OCI-LY7 (cell line): ENCODE results near the gene CHGA. TPM values are rescaled to one million over a fixed set of nuclear protein-coding genes. Genes with fewer than 3 reads are reported as not detected.

Experiments
- BruUV-seq: library from RNA; stranded (reverse); fragments of 400-500 nt; replicated peaks from 2 replicates; lab custom pipeline; 2021; lab: Mats Ljungman, UMichigan
- CTCF ChIA-PET: fragments of 300-600 bp; sonication (Branson Sonifier 250); formaldehyde crosslinking; loops from one replicate; lab custom pipeline; 2022; ENCODE audit warnings: antibody characterized with exemption; ENCODE audit not compliant: unreplicated experiment; lab: Charles Lee
- POLR2A ChIA-PET: fragments of 300-600 bp; sonication (Branson Sonifier 250); formaldehyde crosslinking; loops from one replicate; lab custom pipeline; 2022; ENCODE audit warnings: antibody characterized with exemption; lab: Charles Lee
- DNase-seq: peaks from one replicate; pipeline ENCODE4 v3.0.0-alpha.2; 2015; ENCODE audit warnings: low spot score
- H2AFZ ChIP-seq: fragments of 200-600 bp; sonication (generic), shearing (Covaris generic); 2 replicates; pipeline ENCODE4 v1.6.1; 2014; ENCODE audit warnings: mild to moderate bottlenecking, antibody characterized with exemption, low read length, moderate library complexity
- H3K27ac ChIP-seq: fragments of 200-600 bp; sonication (generic); 2 replicates; pipeline ENCODE4 v1.5.1; 2014; ENCODE audit warnings: mixed run types, low read depth, mild to moderate bottlenecking, moderate library complexity, low read length, inconsistent platforms; ENCODE audit not compliant: poor library complexity, severe bottlenecking
- H3K36me3 ChIP-seq: fragments of 200-600 bp; sonication (generic); 2 replicates; pipeline ENCODE4 v1.6.1; 2014; ENCODE audit warnings: mild to moderate bottlenecking, antibody characterized with exemption, low read length, moderate library complexity, mixed read lengths; ENCODE audit not compliant: insufficient read depth
- H3K4me1 ChIP-seq: fragments of 200-600 bp; sonication (generic); 2 replicates; pipeline ENCODE4 v1.5.1; 2014; ENCODE audit warnings: mild to moderate bottlenecking, low read length; ENCODE audit not compliant: insufficient read depth, poor library complexity, severe bottlenecking
- H3K4me2 ChIP-seq: fragments of 200-600 bp; sonication (generic); 2 replicates; pipeline ENCODE4 v1.6.1; 2014; ENCODE audit warnings: mild to moderate bottlenecking, low read length
- H3K4me3 ChIP-seq: fragments of 200-600 bp; sonication (generic); 2 replicates; pipeline ENCODE4 v1.5.1; 2014; ENCODE audit warnings: mild to moderate bottlenecking, low read depth, low read length; ENCODE audit not compliant: poor library complexity, severe bottlenecking
- H3K79me2 ChIP-seq: fragments of 200-600 bp; sonication (generic); 2 replicates; pipeline ENCODE4 v1.6.1; 2016; ENCODE audit warnings: low read depth, mild to moderate bottlenecking, low read length, moderate library complexity, mixed read lengths; ENCODE audit not compliant: insufficient read depth
- H3K9me2 ChIP-seq: fragments of 200-600 bp; sonication (generic); 2 replicates; pipeline ENCODE4 v1.6.1; 2016; ENCODE audit warnings: mild to moderate bottlenecking, low read length, mixed read lengths; ENCODE audit not compliant: insufficient read depth
- H3K9me3 ChIP-seq: fragments of 200-600 bp; sonication (generic); 2 replicates; pipeline ENCODE4 v1.6.1; 2014; ENCODE audit warnings: mild to moderate bottlenecking, mixed run types, low read length, mixed read lengths
- H4K20me1 ChIP-seq: fragments of 200-600 bp; sonication (generic); 2 replicates; pipeline ENCODE4 v1.6.1; 2014; ENCODE audit warnings: mild to moderate bottlenecking, antibody characterized with exemption, low read length, moderate library complexity, mixed read lengths; ENCODE audit not compliant: insufficient read depth
- EZH2phosphoT487 ChIP-seq: fragments of 200-600 bp; sonication (generic); IDR thresholded peaks from 2 replicates; pipeline ENCODE4 v1.6.1; 2018; ENCODE audit warnings: low read depth, borderline replicate concordance, mild to moderate bottlenecking, mixed run types, antibody characterized with exemption, low read length, moderate library complexity, mixed read lengths
- intact Hi-C: fragments of 100-400 bp; cut with micrococcal nuclease; formaldehyde crosslinking; loops from one replicate; pipeline ENCODE4 v1.10.0; 2022; ENCODE audit not compliant: unreplicated experiment
- total RNA-seq, 2 experiments: library from RNA; depleted of rRNA in 1 of 2; stranded (reverse); fragments of >200 nt in 1 of 2; shearing (Covaris generic) in 1 of 2; gene quantifications; 2 replicates each; pipeline ENCODE4 v1.2.3, GENCODE V29; 2014 to 2022
- TF ChIP-seq, protein P1 (sequence below): fragments of 200-600 bp; sonication (generic); conservative IDR thresholded peaks from 2 replicates; pipeline ENCODE4 v1.5.1; 2014; ENCODE audit warnings: mild to moderate bottlenecking, antibody characterized with exemption, low read length, moderate library complexity, mixed read lengths

The CHGA gene
- total RNA-seq, 2 experiments from 2014 or later: 0.57 TPM; not detected in 1

DNA sequence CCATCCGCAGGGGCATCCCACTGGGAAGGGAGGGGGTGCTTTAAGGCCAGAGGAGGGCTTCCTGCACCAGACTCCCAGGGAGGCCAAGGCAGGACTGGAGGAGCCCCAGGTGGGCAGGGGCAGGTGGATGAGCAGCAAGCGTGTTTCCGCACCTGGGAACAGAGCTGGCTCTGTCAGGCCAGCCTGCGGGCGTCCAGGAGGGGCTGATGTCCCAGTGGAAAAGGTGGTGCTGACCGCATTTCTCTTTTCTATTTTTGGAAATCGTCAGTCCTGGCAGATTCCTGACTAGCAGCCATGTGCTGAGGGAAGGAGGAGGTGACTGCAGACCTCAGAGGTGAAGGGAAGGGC lies 27.2 kb downstream of the CHGA start:
- TF ChIP-seq, protein P1, sequence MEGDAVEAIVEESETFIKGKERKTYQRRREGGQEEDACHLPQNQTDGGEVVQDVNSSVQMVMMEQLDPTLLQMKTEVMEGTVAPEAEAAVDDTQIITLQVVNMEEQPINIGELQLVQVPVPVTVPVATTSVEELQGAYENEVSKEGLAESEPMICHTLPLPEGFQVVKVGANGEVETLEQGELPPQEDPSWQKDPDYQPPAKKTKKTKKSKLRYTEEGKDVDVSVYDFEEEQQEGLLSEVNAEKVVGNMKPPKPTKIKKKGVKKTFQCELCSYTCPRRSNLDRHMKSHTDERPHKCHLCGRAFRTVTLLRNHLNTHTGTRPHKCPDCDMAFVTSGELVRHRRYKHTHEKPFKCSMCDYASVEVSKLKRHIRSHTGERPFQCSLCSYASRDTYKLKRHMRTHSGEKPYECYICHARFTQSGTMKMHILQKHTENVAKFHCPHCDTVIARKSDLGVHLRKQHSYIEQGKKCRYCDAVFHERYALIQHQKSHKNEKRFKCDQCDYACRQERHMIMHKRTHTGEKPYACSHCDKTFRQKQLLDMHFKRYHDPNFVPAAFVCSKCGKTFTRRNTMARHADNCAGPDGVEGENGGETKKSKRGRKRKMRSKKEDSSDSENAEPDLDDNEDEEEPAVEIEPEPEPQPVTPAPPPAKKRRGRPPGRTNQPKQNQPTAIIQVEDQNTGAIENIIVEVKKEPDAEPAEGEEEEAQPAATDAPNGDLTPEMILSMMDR: no peak
- TF ChIP-seq EZH2phosphoT487: no peak
- Histone ChIP-seq H3K4me2 (no peak overlapping the region), H3K79me2 (no peaks in the 10 kb centered on the region), H3K9me3 (no peaks in the 10 kb centered on the region), H2AFZ (no peak overlapping the region), H3K27ac (no peak overlapping the region), H3K36me3 (no peaks in the 10 kb centered on the region), H4K20me1 (no peaks in the 10 kb centered on the region), H3K9me2 (no peaks in the 10 kb centered on the region), H3K4me3 (no peak overlapping the region), H3K4me1 (peaks cover 4% of the 10 kb centered on the region)
- BruUV-seq: no TSS peak
- ChIA-PET CTCF (no interaction called here), POLR2A (interaction anchor here (0.6 kb wide), 1 partner anchor 60 kb away, joined by 3 read pairs; no protein-coding TSS in a partner anchor)
- DNase-seq: no peak
- intact Hi-C loops: loop anchor here (5.0 kb wide), 1 partner anchor 272 kb away; no protein-coding TSS in a partner anchor

DNA sequence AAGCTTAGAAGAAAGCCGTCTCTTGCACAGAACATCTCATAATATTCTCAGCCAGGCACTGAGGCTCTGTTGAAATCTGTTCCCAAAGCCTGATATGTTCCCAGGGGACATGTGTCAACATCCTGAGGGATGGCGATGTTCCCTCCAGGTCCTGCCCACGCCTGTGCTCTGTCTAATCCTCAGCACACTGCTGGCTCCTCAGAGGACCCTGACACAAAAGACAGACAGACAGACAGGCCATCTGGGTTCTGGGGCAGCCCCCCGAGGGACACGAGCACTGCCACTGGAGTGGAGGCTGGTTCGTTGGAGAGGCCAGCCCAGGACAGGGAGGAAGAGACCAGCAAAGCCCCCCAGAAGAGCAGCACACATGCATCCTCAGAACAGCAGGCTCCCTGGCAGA lies 27.8 kb downstream of the CHGA start:
- CTCF ChIA-PET: no interaction called here
- DNase-seq: no peak
- no TSS peak for BruUV-seq

DNA sequence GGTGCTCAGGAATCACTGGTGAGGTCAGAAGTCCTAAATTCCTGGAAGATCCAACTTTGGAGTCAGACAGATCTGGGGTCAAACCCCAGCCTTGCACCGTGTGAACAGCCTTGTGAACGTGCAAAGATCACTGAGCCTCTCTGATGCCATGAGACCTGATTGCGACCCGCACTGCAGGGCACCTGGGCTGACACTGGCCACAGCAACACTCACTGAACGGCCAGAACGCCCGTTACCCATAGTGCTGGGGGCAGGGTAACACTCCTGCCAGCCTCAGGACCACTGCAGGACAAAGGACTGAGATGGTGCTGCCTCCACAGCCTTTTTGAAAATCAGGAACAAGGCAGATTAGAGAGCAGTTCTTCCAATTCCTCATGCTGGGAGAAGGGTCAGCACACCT lies 28.3 kb downstream of the CHGA start:
- ChIA-PET POLR2A (interaction anchor here (1.1 kb wide), 1 partner anchor 181 kb away, joined by 3 read pairs; no protein-coding TSS in a partner anchor), CTCF (interaction anchor here (1.1 kb wide), 1 partner anchor 17 kb away, joined by 3 read pairs; no protein-coding TSS in a partner anchor)
- H3K27ac ChIP-seq: no peak overlapping the region
- H4K20me1 ChIP-seq: no peaks in the 10 kb centered on the region
- H3K36me3 ChIP-seq: no peaks in the 10 kb centered on the region
- H3K4me1 ChIP-seq: peaks cover 4% of the 10 kb centered on the region
- no peak for DNase-seq
- no TSS peak for BruUV-seq
- no peak overlapping the region for H3K4me3 ChIP-seq
- no peaks in the 10 kb centered on the region for H3K9me2 ChIP-seq
- no peaks in the 10 kb centered on the region for H3K9me3 ChIP-seq
- intact Hi-C loops: loop anchor here (5.0 kb wide), 1 partner anchor 271 kb away; no protein-coding TSS in a partner anchor
- H2AFZ ChIP-seq: no peak overlapping the region; the same call in 1 of the 2 replicates
- H3K79me2 ChIP-seq: no peaks in the 10 kb centered on the region
- TF ChIP-seq, protein P1: no peak
- TF ChIP-seq EZH2phosphoT487: no peak
- no peak overlapping the region for H3K4me2 ChIP-seq

More for the DNA sequence above, 27.8 kb downstream of the CHGA start:
- no peaks in the 10 kb centered on the region for H3K9me3 ChIP-seq
- POLR2A ChIA-PET: interaction anchor here (0.6 kb wide), 1 partner anchor 60 kb away, joined by 3 read pairs; no protein-coding TSS in a partner anchor
- TF ChIP-seq, protein P1: no peak
- no peak for TF ChIP-seq EZH2phosphoT487
- no peaks in the 10 kb centered on the region for H3K9me2 ChIP-seq
- H3K27ac ChIP-seq: no peak overlapping the region
- intact Hi-C loops: loop anchor here (5.0 kb wide), 1 partner anchor 272 kb away; no protein-coding TSS in a partner anchor
- no peaks in the 10 kb centered on the region for H3K79me2 ChIP-seq
- no peak overlapping the region for H2AFZ ChIP-seq
- no peak overlapping the region for H3K4me2 ChIP-seq
- H4K20me1 ChIP-seq: no peaks in the 10 kb centered on the region
- H3K4me1 ChIP-seq: peaks cover 4% of the 10 kb centered on the region
- H3K4me3 ChIP-seq: no peak overlapping the region
- H3K36me3 ChIP-seq: no peaks in the 10 kb centered on the region
